GM21447 (cell line): ENCODE data around the gene TNFRSF1B.
A peak's percentile ranks its signal among the peaks of the same experiment; 100 is the strongest.
"Not testable (repeated sequence)": the region's sequence is repeated elsewhere in the genome, so short reads cannot be mapped to it uniquely, and the experiment has no call there.

ENCODE experiments used
- ATAC-seq: cut with Tn5 transposase; IDR thresholded peaks from one replicate; pipeline ENCODE4 v1.9.1; 2021; ENCODE audit not compliant: unreplicated experiment

The TNFRSF1B gene

DNA sequence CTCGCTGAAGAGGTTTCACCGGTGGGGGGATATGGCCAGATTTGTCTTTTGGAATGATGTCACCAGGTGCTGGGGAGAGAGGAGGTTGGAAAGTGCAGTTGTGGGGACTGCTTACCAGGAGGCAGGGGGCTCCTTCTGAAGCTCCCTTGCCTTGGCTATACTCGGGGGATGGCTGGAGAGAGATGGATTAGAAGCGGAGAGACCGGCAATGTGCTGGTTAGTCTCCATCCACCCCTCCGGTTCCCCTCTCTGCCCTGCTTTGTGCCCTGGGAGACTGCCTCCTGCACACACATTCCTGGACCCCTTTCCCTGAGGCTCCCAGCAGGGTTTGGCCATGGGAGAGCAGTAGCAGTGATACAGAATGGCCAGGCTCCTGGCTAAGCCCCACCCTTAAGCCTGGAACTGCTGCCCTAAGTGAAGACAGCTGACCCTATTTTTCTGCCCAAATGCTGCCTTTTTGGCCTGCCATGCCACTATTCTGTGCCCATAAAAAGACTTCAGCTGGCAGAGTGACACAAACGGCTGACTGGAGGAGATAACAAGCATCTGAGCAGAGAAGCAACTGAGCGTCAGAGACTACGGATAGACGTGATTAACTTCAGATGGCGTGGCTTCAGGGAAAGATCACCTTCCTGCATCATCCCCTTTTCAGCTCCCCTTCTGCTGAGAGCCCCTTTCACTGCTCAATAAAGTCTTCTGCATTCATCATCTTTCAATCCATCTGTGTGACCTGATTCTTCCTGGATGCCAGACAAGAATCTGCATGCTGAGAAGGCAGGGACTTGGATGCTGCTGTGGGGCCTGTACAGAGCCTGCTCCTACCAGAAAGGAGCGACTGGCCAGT, 48.5 kb downstream of the TNFRSF1B start:
- ATAC-seq: no peak

DNA sequence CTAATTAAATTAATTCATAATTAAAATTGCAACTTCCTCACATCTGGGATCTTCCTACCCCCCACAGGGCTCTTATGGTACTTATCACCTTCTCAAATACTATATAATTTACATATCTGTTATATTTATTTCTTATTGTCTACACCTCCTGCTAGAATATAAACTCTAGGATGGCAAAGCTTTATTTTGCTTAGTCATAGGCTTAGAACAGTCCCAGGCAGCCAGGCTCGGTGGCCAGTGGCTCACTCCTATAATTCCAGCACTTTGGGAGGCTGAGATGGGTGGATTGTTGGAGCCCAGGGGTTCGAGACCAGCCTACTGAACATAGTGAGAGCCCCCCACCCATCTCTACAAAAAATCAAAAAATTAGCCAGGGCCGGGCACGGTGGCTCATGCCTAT, 53.0 kb downstream of the TNFRSF1B start:
- no peak for ATAC-seq

DNA sequence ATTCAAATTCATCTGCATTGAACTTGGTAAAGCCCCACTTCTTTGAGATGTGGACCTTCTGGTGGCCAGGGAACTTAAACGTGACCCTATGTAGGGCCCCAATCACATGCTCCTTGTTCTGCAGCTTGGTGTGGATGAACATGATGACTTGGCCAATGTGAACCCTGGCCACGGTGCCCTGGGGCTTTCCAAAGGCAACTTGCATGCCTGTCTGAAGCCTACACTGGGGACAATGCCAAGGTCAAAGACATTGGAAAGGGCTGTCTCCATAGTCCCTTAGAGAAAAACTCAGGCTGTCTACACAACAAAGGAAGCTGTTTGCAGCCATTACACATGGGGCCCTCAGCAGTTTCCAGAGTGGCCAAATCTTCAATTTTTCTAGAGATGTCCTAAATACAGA, 54.1 kb downstream of the TNFRSF1B start:
- no peak for ATAC-seq

DNA sequence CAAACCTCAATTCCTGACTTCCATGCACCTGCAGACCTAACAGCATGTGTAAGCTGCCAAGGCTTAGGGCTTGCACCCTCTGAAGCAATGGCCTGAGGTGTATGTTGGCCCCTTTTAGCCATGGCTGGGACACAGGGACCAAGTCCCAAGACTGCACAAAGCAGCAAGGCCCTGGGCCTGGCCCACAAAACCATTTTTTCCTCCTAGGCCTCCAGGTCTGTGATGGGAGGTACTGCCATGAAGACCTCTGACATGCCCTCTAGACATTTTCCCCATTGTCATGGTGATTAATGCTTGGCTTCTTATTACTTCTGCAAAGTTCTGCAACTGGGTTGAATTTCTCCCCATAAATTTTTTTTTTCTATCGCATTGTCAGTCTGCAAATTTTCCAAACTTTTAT, 55.9 kb downstream of the TNFRSF1B start:
- ATAC-seq: not testable (repeated sequence)

DNA sequence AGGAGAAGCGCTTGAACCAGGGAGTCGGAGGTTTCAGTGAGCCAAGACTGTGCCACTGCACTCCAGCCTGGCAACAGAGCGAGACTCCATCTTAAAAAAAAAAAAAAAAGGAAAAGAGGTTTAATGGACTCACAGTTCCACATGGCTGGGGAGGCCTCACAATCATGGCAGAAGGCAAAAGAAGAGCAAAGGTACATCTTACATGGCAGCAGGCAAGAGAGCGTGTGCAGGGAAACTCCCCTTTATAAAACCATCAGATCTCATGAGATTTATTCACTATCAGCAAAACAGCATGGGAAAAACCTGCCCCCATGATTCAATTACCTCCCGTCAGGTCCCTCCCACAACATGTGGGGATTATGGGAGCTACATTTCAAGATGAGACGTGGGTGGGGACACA, 57.3 kb downstream of the TNFRSF1B start:
- ATAC-seq: not testable (repeated sequence)

DNA sequence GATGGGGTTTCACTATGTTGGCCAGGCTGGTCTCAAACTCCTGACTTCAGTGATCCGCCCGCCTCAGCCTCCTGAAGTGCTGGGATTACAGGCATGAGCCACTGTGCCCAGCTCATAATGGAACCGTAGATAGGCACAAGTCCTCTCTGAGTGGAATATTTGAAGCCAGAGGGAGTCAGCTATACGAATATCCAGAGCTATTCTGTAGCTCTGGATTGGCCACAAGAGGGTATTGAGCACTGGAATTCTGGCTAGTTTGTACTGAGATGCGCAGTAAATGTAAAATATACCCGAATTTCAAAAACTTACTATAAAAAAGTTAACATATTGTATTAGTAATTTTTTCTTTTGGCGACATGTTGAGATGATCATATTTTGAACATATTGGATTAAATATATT, 62.2 kb downstream of the TNFRSF1B start:
- ATAC-seq: no peak

DNA sequence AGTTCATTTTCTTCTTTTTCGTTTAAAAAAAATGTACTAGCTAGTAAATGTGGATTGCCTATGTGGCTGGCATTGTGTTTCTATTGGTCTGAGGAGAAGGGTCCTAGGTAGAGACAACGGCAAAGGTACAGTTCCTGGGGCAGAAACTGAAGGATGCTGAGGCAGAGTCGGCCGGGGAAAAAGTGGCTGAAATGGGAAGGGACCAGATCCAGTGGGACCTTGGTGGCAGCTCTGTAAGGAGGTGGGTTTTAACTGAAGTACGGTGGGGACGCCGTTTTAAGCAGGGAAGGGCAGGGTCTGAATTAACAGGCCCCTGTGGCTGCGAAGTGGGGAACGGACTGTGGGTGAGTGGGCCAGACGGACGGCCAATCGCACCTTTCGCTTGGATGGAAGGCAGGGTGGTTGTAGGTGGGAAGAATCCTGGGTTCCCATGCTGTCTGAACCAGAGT, 62.6 kb downstream of the TNFRSF1B start:
- ATAC-seq: peak; percentile 11

DNA sequence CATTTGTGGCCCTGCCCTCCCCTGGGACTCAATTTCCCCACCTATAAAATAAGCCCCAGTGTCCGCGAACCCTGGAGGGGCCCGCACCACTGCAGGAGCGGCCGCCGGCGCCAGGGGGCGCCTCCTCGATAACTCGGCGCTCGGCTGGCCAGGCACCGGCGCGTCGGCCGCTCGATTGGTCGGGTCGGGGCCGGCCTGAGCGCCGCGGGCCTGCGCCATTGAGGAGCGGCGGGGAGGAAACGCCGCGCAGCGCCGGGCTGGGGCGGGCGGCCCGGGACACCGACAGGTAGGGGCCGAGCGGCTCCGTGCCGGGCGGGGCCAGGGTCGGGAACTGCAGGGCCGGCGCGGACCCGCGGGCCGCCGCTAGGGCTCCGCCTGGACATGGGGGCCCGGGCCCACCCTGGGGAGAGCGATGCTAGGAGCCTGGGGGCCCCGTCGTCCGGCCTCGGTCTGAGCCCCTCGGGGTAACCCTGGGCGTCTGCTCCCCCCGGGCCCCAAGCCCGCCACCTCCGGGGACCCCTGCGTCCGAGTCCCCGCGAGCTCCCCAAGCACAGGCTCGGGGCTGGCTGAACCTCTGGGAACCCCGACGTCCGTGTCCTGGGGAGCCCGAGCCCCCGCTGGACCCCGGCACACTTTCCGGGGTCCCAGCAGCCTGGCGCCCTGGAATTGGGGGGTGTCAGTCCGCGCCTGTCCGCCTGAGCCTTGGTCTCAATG, 63.2 kb downstream of the TNFRSF1B start, which contains the start of gene VPS13D:
VPS13D (plus strand) TSS at position 196 of the 714 bp plus-strand sequence. CDS start 4,237 bp downstream, outside the sequence.
- ATAC-seq: peak; percentile 52

DNA sequence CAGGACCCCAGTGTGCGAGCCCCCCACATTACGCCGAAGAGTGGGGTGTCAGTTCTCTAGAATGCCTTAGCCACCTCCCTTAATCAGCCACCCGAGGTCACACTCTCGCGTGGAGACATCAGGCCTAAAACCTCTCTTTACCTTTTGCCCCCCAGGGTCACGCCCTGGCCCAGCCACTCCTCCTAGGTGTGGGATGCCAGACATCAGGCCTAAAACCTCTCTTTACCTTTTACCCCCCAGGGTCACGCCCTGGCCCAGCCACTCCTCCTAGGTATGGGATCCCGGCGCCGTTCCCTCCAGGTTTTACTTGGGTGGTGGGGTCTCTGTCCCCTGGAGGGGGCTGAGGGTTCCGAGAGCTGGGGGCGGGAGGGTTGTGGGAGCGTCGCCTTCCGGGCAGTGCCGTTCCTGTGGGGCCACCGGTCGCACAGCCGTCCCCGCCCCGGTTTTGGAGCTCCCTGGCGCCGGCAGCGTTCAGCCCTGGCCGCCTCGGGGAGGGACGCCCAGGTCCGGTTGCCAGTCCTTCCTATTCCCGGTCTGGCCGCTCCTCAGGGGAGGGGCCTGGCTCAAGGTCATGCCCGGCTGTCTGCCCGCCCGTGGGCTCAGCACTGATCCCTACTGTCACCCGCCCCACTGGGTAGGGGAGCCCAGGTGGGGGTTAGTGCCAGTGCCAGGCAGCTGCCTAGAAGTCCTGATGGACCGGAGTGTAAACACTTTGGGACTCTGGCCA, 63.9 kb downstream of the TNFRSF1B start:
- ATAC-seq: peak; percentile 25

DNA sequence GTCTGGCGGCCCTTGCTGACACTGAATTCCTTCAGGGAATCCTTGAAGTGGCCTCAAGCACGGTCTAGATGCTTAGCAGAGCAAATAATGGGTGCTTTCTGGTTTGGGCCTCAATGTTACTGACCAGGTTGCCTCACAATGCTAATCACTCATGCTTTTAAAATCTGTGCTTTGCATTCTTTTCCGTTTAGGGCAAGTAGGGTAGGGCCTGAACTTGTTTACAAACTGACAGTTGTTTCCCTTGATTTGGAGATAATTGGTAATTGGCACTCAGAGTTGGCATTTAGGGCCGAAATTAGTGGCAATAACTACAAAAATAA, 64.4 kb downstream of the TNFRSF1B start:
- no peak for ATAC-seq

DNA sequence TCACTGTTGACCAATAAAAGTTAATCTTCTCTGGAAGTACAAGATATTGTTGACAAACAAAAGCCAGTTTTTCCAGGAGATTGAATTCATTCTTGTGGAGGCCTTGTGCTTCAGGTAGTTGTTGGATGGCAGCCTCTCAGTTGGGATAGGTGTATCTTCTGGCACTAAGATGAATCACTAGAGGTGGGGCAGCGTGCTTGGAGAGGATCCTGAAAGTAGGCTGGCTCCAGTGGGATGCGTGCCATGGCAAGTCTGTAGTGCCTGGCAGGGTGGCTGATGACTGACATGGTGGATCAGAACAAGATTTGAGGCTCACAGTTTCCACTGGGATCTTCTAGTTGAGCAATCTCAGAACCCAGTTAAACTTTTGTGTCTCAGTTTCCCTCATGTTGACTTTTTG, 65.4 kb downstream of the TNFRSF1B start:
- no peak for ATAC-seq

DNA sequence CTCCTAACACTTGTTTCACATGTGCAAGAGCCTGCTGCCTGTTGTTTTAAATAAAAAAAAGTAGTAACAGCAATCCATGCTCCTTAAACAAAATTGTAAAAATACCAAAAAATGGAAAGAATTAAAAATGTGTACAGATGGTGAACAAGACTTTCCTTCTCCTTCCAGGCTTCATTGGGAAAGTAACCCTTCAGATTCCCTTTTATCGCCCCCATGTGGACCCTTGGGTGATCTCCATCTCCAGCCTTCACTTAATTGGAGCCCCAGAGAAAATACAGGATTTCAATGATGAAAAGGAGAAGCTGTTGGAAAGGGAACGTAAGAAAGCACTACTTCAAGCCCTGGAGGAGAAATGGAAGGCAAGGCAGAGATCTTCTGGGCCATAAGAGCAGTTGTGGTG, 77.3 kb downstream of the TNFRSF1B start:
- no peak for ATAC-seq

DNA sequence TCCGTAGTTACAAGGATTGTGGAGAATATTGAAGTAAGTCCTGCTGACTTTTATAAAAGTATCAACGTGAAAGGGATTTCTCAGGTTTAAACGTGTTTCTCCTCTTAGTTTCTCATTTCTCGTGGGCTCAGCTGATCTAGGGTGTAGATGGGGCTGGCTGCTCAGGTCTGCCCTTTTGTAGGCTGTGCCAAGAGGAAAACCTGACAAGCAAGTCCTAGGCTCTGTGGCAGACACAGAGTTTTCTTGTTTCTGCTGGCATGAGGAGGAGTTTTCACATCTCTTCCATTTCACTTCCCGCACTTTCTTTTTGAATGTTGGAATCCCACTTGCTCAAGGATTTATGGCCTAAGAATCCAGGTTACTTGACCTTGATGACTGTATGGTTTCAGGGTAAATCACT, 77.8 kb downstream of the TNFRSF1B start:
- ATAC-seq: no peak

DNA sequence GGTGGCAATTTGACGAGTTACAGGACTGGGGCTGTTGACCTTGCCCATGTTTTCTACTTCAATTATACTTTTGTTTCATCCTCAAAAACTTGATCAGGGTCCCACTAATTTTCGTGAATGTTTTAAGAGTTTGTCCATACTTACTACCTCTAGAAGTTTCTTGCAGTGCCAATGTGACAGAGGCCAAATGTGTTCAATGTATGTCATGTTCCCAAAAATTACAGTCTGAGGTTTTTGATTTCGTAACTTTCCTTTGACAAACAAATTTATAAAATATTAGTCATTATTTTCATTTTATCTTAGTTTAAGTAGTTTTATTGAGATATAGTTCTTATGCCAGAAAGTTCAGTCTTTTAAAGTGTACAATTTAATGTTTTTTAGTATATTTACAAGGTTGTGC, 78.3 kb downstream of the TNFRSF1B start:
- ATAC-seq: no peak

DNA sequence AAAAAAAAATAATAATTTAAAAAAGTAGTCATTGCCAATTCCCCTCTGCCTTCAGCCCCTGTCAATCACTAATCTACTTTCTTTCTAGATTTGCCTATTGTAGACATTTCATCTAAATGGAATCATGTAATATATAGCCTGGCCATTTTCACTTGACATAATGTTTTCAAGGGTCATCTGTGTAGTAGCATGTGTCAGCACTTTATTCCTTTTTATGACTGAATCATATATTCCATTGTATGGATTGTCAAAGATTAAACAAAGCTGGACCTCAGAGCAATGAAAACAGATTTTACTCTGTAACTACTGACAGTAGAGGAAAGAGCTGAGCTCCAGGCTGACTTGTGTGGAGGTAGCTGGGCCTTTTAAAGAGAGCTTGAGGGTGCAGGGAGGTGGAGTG, 78.9 kb downstream of the TNFRSF1B start:
- ATAC-seq: no peak

DNA sequence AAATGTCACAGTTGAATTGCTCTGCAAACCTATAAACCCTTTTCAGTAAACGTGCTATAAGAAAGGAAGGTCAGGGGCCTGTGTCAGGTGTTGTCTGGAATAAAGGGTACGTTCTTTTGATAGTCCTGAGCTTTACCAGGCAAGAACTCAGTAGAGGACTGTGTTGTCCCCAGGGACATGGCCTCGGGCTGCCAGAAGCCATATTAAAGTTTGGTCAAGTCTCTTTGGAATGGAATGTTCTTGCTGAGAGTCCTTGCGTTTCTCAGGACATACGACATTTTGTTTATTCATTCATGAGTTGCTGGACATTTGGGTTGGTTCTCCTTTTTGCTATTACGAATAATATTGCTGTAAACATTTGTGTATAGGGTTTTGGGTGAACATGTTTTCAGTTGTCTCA, 79.8 kb downstream of the TNFRSF1B start:
- no peak for ATAC-seq

DNA sequence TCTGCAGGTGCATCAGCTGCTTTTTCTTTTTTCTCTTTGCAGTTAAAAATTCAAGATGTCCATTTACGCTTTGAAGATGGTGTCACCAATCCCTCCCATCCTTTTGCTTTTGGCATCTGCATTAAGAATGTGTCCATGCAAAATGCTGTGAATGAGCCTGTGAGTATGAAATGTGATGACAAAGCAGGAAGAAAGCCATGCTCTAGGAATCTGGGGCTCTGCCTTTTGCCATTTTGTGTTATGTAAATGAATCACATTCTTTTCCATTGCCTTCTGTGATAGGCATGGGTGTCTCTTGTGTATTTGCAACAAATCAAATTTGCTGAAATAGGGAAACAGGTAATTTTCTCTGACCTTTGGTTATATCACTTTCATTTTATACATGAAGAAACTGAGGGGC, 82.4 kb downstream of the TNFRSF1B start:
- ATAC-seq: no peak

DNA sequence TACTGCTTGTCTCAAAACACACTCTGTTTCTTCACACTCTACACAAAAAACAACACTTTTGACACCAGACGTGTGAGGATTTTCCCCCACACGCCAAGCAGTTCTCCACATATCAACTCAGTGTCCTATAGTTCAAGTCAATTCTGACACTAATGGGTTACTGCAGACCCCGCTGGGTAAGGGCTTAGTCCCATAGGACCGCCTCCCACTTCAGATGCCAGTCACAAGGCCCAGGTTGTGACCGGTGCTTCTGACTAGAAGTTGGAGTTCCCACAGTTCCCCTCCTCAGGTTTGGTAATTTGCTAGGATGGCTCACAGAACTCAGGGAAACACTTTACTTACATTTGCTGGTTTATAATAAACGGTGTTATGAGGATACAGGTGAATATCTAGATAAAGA, 83.0 kb downstream of the TNFRSF1B start:
- no peak for ATAC-seq

DNA sequence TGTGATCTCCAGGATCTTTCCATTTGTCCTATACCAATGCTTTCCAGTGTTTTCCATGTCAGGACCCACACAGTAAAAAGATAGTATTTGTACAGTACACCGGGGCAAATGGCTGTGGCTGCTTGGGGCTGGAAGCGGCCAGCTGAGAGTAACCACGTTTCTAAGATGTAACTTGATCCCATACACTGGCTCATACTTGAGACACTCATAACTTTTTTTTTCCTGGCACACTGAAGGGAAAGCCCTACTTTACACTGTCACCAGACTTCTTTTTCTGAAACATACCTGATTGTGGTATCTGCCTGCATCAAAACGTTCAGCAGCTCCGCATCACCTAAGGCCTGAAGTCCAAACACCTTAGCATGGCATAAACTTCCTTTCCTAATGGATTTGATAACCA, 84.7 kb downstream of the TNFRSF1B start:
- no peak for ATAC-seq

DNA sequence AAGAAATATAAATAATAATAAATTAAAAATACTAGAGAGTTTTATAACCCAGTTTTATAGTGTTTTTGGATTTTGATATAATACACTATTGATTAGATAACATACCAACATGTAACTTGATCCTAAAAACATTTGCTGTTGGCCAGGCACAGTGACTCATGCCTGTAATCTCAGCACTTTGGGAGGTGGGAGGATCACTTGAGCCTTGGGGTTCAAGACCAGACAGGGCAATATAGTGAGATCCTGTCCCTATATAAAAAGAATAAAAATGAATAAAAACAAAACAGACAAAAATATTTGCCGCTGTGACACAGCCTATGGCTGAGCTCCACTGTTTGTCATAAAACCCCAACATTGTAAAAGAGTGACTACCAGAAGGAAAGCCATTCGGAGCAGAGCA, 89.1 kb downstream of the TNFRSF1B start:
- no peak for ATAC-seq

DNA sequence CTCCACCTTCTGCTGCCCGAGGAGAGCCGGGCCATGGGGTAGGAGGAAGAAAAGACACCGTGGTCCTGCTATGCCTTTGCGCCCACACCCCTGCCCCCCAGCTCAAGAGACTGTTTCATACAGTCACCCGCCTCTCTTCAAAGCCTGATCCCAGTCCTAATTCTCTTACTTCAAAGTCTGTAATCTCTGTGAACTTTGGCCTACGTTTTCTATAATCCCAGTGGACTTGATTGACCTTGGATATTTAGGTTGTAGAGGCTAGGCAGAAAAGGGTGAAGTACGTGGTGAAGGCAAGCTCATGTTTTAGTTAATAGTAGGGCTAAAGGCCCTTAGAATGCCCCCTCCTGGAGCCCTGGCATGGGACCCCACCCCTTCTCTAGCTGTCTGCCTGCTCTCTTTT, 91.5 kb downstream of the TNFRSF1B start:
- ATAC-seq: no peak
